Pancreas (tissue), 10 donors: ENCODE measurements around the gene WASL. TPM values are rescaled to one million over a fixed set of nuclear protein-coding genes. Genes with fewer than 3 reads are reported as not detected.

Experiments used
- ATAC-seq, 4 donors: fragments of 200-7000 bp; cut with Tn5 transposase; one replicate each; pipeline versions ENCODE4 v1.8.0 to v1.9.1; 2020; ENCODE audit warnings: mild to moderate bottlenecking in 4 of 4, moderate library complexity in 4 of 4
- DNase-seq, 6 donors: peaks; one replicate each; pipeline ENCODE4 v3.0.0-alpha.2; 2020
- FAIRE-seq: peaks from 2 replicates; lab custom pipeline; 2012; peaks lifted over from hg19 to GRCh38; lab: Jason Lieb, UNC
- H3K27ac ChIP-seq, 4 donors: fragments of 200-600 bp; sonication (generic); 1 replicate in 3 of 4; 2 replicates in 1 of 4; pipeline versions ENCODE4 v1.5.0 to v1.8.0; 2020
- H3K27me3 ChIP-seq, 4 donors: fragments of 200-600 bp; one replicate each; pipeline ENCODE4 v1.8.0; 2021
- H3K36me3 ChIP-seq, 3 donors: fragments of 200-600 bp; sonication (generic) in 1 of 3; one replicate each; pipeline versions ENCODE4 v1.5.0 to v1.8.0; 2020 to 2021
- H3K4me1 ChIP-seq, 3 donors: fragments of 200-600 bp; one replicate each; pipeline ENCODE4 v1.8.0; 2021
- H3K4me3 ChIP-seq, 4 donors: fragments of 200-600 bp; sonication (generic) in 2 of 4; one replicate each; pipeline versions ENCODE4 v1.5.0 to v1.8.0; 2020 to 2021
- H3K9me3 ChIP-seq, 4 donors: fragments of 200-600 bp; one replicate each; pipeline ENCODE4 v1.8.0; 2021
- CTCF ChIP-seq, 4 donors: fragments of 200-600 bp; sonication (generic) in 3 of 4; IDR thresholded peaks; one replicate each; pipeline versions ENCODE4 v1.5.0 to v1.8.0; 2021; ENCODE audit warnings: antibody characterized with exemption in 4 of 4
- WGBS, 2 donors: extraction: QIAGEN DNeasy Blood & Tissue Kit; methylation state at CpG; one replicate each; pipeline ENCODE4 v1.1.7; 2013; 5-methylcytosine and 5-hydroxymethylcytosine counted together
- intact Hi-C, 3 donors: fragments of 100-400 bp; cut with DNase I; formaldehyde crosslinking; loops; one replicate each; pipeline versions ENCODE4 v1.11.1 to v1.14.2; 2022
- polyA plus RNA-seq, 2 donors: library from polyadenylated mRNA; stranded (reverse); fragments of 200-250 nt; gene quantifications; one replicate each; pipeline ENCODE4 v1.2.3, GENCODE V29; 2013
- total RNA-seq, 6 donors: library from RNA; stranded (reverse); fragmentation: NEBNext Ultra II Directional in 4 of 6; extraction: Animal tissue kit (Norgen Biotek cat#: 25700) in 4 of 6; gene quantifications; one replicate each; pipeline versions ENCODE4 v1.2.1 to v1.2.4, GENCODE V29; 2021 to 2023
- donor health status: healthy with polysubstance abuse.
- donor health status: DM: no; HTN: no; CAD: no; lungs with moderate emphysema.
- donor health status: DM: no; HTN: no; CAD: no.
- donor health status: control.
- donor health status: control.
- donor health status: Bipolar disorder and iron deficiency.
- donor health status: DM: yes; HTN: yes; CAD: no.
- donor health status: DM: no; HTN: no; CAD: no.
- donor health status: DM: no; HTN: no; CAD: no.
- donor health status: DM: yes; HTN: yes; CAD: no.

Gene WASL
- total and polyA plus RNA-seq, 8 donors: 8.2 to 27.3 (median 16.0) TPM

- FAIRE-seq (no peak), ATAC-seq (no peak), DNase-seq (no peak)
- H3K4me3 ChIP-seq: no peak overlapping the region
- no peaks in the 10 kb centered on the region for H3K9me3 ChIP-seq
- H3K4me1 ChIP-seq: peaks cover 0 to 17% (median 4%) of the 10 kb centered on the region in 3 donors
- H3K27ac ChIP-seq: no peak overlapping the region
- TF ChIP-seq CTCF (IDR thresholded peaks at IDR 0.05): no peak
- intact Hi-C loops: no loop called here
- WGBS, 2 donors: 94 to 95% methylated on average over 2 of the region's 2 CpGs
- no peaks in the 10 kb centered on the region for H3K27me3 ChIP-seq
- peaks cover 0 to 4% (median 3%) of the 10 kb centered on the region in 3 donors for H3K36me3 ChIP-seq
Observed at GRCh38 chr7:123687161-123687560, 61.6 kb downstream of the WASL start.

- ATAC-seq: peak; percentile 70 to 85 (median 80)
- 30 to 35% methylated on average over 1 of the region's 1 CpG for WGBS, 2 donors
- intact Hi-C loops: no loop called here
- peak in 2 of 4 donors; percentile 19 to 36 for TF ChIP-seq CTCF (IDR thresholded peaks at IDR 0.05)
- no peak overlapping the region for H3K27ac ChIP-seq
- no peak overlapping the region for H3K4me3 ChIP-seq
- FAIRE-seq: peak; percentile 96
- no peaks in the 10 kb centered on the region for H3K36me3 ChIP-seq
- no peaks in the 10 kb centered on the region for H3K27me3 ChIP-seq
- no peaks in the 10 kb centered on the region for H3K9me3 ChIP-seq
- H3K4me1 ChIP-seq: peaks cover 0 to 23% (median 22%) of the 10 kb centered on the region in 3 donors
- DNase-seq: peak in 2 of 6 donors; percentile 19 to 22
Observed at GRCh38 chr7:123682690-123683089, 66.1 kb downstream of the WASL start.

GRCh38 chr7:123681561-123681960 lies 67.2 kb downstream of the WASL start:
- intact Hi-C loops: no loop called here
- DNase-seq: peak in 3 of 6 donors; percentile 28 to 56 (median 54)
- ATAC-seq: peak; percentile 69 to 94 (median 90)
- no peak for TF ChIP-seq CTCF (IDR thresholded peaks at IDR 0.05)
- Histone ChIP-seq H3K27me3 (no peaks in the 10 kb centered on the region), H3K9me3 (no peaks in the 10 kb centered on the region), H3K4me1 (peaks cover 0 to 23% (median 22%) of the 10 kb centered on the region in 3 donors), H3K27ac (peak overlapping the region in 1 of 4 donors; percentile 30), H3K36me3 (no peaks in the 10 kb centered on the region), H3K4me3 (no peak overlapping the region)
- no peak for FAIRE-seq
- WGBS, 2 donors: 16 to 17% methylated on average over 2 of the region's 2 CpGs

- Histone ChIP-seq H3K27ac (no peak overlapping the region), H3K4me1 (peaks cover 0 to 23% (median 22%) of the 10 kb centered on the region in 3 donors), H3K9me3 (no peaks in the 10 kb centered on the region), H3K36me3 (no peaks in the 10 kb centered on the region), H3K27me3 (no peaks in the 10 kb centered on the region), H3K4me3 (no peak overlapping the region)
- peak in 2 of 4 donors; percentile 13 to 25 for ATAC-seq
- no peak for FAIRE-seq
- 42 to 48% methylated on average over 3 of the region's 3 CpGs for WGBS, 2 donors
- DNase-seq: no peak
- no peak for TF ChIP-seq CTCF (IDR thresholded peaks at IDR 0.05)
- intact Hi-C loops: no loop called here
Observed at GRCh38 chr7:123680580-123680979, 68.2 kb downstream of the WASL start.

GRCh38 chr7:123679614-123680013 lies 69.2 kb downstream of the WASL start:
- 96 to 98% methylated on average over 3 of the region's 3 CpGs for WGBS, 2 donors
- no peak for DNase-seq
- H3K4me1 ChIP-seq: peaks cover 4 to 31% (median 29%) of the 10 kb centered on the region in 3 donors
- no peak overlapping the region for H3K27ac ChIP-seq
- ATAC-seq: no peak
- intact Hi-C loops: loop anchor here in 1 of 3 donors (10.0 kb wide), 1 partner anchor 185 kb away; no protein-coding TSS in a partner anchor
- no peaks in the 10 kb centered on the region for H3K36me3 ChIP-seq
- no peak for TF ChIP-seq CTCF (IDR thresholded peaks at IDR 0.05)
- H3K9me3 ChIP-seq: no peaks in the 10 kb centered on the region
- no peak overlapping the region for H3K4me3 ChIP-seq
- no peaks in the 10 kb centered on the region for H3K27me3 ChIP-seq
- FAIRE-seq: no peak
